Neuronal stem cell (in vitro differentiated cells): ENCODE data around the gene OPRM1.

ENCODE experiments used
- DNase-seq: peaks from one replicate; pipeline ENCODE4 v3.0.0-alpha.2; 2013; ENCODE audit warnings: low spot score
- H2AFZ ChIP-seq: one replicate; pipeline ENCODE4 v1.6.1; 2013; ENCODE audit warnings: mild to moderate bottlenecking, low read length, inconsistent platforms
- H2AK5ac ChIP-seq: 2 replicates; pipeline ENCODE4 v1.6.1; 2013; ENCODE audit warnings: low read depth, mild to moderate bottlenecking, inconsistent platforms, low read length, moderate library complexity, mixed read lengths
- H2BK120ac ChIP-seq: 2 replicates; pipeline ENCODE4 v1.6.1; 2013; ENCODE audit warnings: low read depth, mild to moderate bottlenecking, inconsistent platforms, low read length, moderate library complexity, mixed read lengths
- H2BK12ac ChIP-seq: one replicate; pipeline ENCODE4 v1.6.1; 2013; ENCODE audit warnings: low read length, inconsistent platforms
- H2BK15ac ChIP-seq: 2 replicates; pipeline ENCODE4 v1.6.1; 2013; ENCODE audit warnings: mild to moderate bottlenecking, low read length, inconsistent platforms, mixed read lengths
- H2BK5ac ChIP-seq: one replicate; pipeline ENCODE4 v1.6.1; 2013; ENCODE audit warnings: inconsistent platforms, mild to moderate bottlenecking, low read length, moderate library complexity
- H3K14ac ChIP-seq: one replicate; pipeline ENCODE4 v1.6.1; 2013; ENCODE audit warnings: low read length, inconsistent platforms
- H3K18ac ChIP-seq: 2 replicates; pipeline ENCODE4 v1.6.1; 2013; ENCODE audit warnings: low read length, inconsistent platforms
- H3K23ac ChIP-seq: 2 replicates; pipeline ENCODE4 v1.6.1; 2013; ENCODE audit warnings: low read depth, mild to moderate bottlenecking, mixed read lengths, low read length, inconsistent platforms; ENCODE audit not compliant: poor library complexity
- H3K27ac ChIP-seq: replicated peaks from 3 replicates; pipeline ENCODE4 v1.5.1; 2013; ENCODE audit warnings: low read length, inconsistent platforms
- H3K27me3 ChIP-seq, 3 experiments: 2 replicates each; pipeline ENCODE4 v1.6.1; 2013; ENCODE audit warnings: low read length in 3 of 3, mild to moderate bottlenecking in 2 of 3, inconsistent platforms in 1 of 3, low read depth in 1 of 3, mixed read lengths in 1 of 3, moderate library complexity in 1 of 3; ENCODE audit not compliant: control insufficient read depth in 3 of 3, insufficient read depth in 3 of 3
- H3K36me3 ChIP-seq, 2 donors: replicated peaks in 1 of 2; 2 replicates each; pipeline ENCODE4 v1.6.1; 2013; ENCODE audit warnings: low read length in 2 of 2; ENCODE audit not compliant: control insufficient read depth in 2 of 2, insufficient read depth in 2 of 2
- H3K4ac ChIP-seq: 2 replicates; pipeline ENCODE4 v1.6.1; 2013; ENCODE audit warnings: inconsistent platforms, mild to moderate bottlenecking, low read length, moderate library complexity
- H3K4me1 ChIP-seq, 2 donors: 1 replicate in 1 of 2; 2 replicates in 1 of 2; pipeline ENCODE4 v1.6.1; 2013; ENCODE audit warnings: low read length in 2 of 2, low read depth in 1 of 2; ENCODE audit not compliant: control insufficient read depth in 2 of 2, insufficient read depth in 1 of 2
- H3K4me2 ChIP-seq: one replicate; pipeline ENCODE4 v1.6.1; 2013; ENCODE audit warnings: mild to moderate bottlenecking, low read length, inconsistent platforms; ENCODE audit not compliant: insufficient read depth, poor library complexity, severe bottlenecking
- H3K4me3 ChIP-seq, 2 donors: 2 replicates each; pipeline ENCODE4 v1.5.1; 2013; ENCODE audit warnings: low read length in 2 of 2, mild to moderate bottlenecking in 2 of 2, inconsistent platforms in 1 of 2, moderate library complexity in 1 of 2
- H3K79me1 ChIP-seq: one replicate; pipeline ENCODE4 v1.6.1; 2013; ENCODE audit warnings: low read depth, mild to moderate bottlenecking, inconsistent platforms, low read length, moderate library complexity
- H3K9ac ChIP-seq: one replicate; pipeline ENCODE4 v1.6.1; 2013; ENCODE audit warnings: mild to moderate bottlenecking, low read depth, low read length, inconsistent platforms; ENCODE audit not compliant: poor library complexity
- H3K9me3 ChIP-seq, 2 donors: replicated peaks in 1 of 2; 2 replicates each; pipeline versions ENCODE3 to v1.6.1; 2013; ENCODE audit warnings: low read length in 2 of 2, mild to moderate bottlenecking in 2 of 2, inconsistent platforms in 1 of 2, low read depth in 1 of 2, mixed read lengths in 1 of 2, moderate library complexity in 1 of 2; ENCODE audit not compliant: control insufficient read depth in 2 of 2, insufficient read depth in 1 of 2
- H4K8ac ChIP-seq: one replicate; pipeline ENCODE4 v1.6.1; 2013; ENCODE audit warnings: low read depth, mild to moderate bottlenecking, inconsistent platforms, low read length, moderate library complexity
- H4K91ac ChIP-seq: one replicate; pipeline ENCODE4 v1.6.1; 2013; ENCODE audit warnings: low read length, low read depth, mild to moderate bottlenecking, inconsistent platforms; ENCODE audit not compliant: poor library complexity
- WGBS, 2 donors: extraction: QIAGEN DNeasy Blood & Tissue Kit; methylation state at CpG; one replicate each; pipeline ENCODE4 v1.1.7; 2013; ENCODE audit warnings: missing lambda C conversion rate in 2 of 2, mixed read lengths in 1 of 2; ENCODE audit not compliant: insufficient read length in 2 of 2, insufficient replicate concordance in 1 of 2; ENCODE audit errors: extremely low coverage in 2 of 2; 5-methylcytosine and 5-hydroxymethylcytosine counted together

Gene OPRM1

GRCh38 chr6:154112181-154112809 is 73.3 kb downstream of the OPRM1 start:
- no peak overlapping the region for H2BK120ac ChIP-seq
- no CpG with 5 or more reads among the region's 2 CpGs for WGBS, 2 donors
- no peak for DNase-seq

GRCh38 chr6:154113392-154113791 is 74.4 kb downstream of the OPRM1 start:
- no peak overlapping the region for H2AK5ac ChIP-seq
- no peak overlapping the region for H2BK12ac ChIP-seq
- WGBS, 2 donors: no CpG with 5 or more reads among the region's 3 CpGs

More at GRCh38 chr6:154112181-154112809, 73.3 kb downstream of the OPRM1 start:
- H3K27ac ChIP-seq: no peak overlapping the region
- no peak overlapping the region for H2BK12ac ChIP-seq
- H2BK5ac ChIP-seq: no peak overlapping the region
- H4K91ac ChIP-seq: no peak overlapping the region
- no peaks in the 10 kb centered on the region for H3K79me1 ChIP-seq
- no peak overlapping the region for H3K14ac ChIP-seq
- H3K18ac ChIP-seq: no peak overlapping the region
- H2AFZ ChIP-seq: no peak overlapping the region
- H3K36me3 ChIP-seq: no peaks in the 10 kb centered on the region
- no peaks in the 10 kb centered on the region for H3K9me3 ChIP-seq
- no peak overlapping the region for H3K4me2 ChIP-seq
- H3K4ac ChIP-seq: no peak overlapping the region
- no peaks in the 10 kb centered on the region for H3K4me1 ChIP-seq
- no peak overlapping the region for H3K9ac ChIP-seq
- no peaks in the 10 kb centered on the region for H3K27me3 ChIP-seq
- H4K8ac ChIP-seq: no peak overlapping the region
- no peak overlapping the region for H2AK5ac ChIP-seq
- no peak overlapping the region for H3K23ac ChIP-seq
- no peak overlapping the region for H2BK15ac ChIP-seq
- no peak overlapping the region for H3K4me3 ChIP-seq

GRCh38 chr6:154117485-154117884 is 78.4 kb downstream of the OPRM1 start:
- Histone ChIP-seq H3K36me3 (no peaks in the 10 kb centered on the region), H4K91ac (no peak overlapping the region), H2BK12ac (no peak overlapping the region), H3K27me3 (no peaks in the 10 kb centered on the region), H2BK5ac (no peak overlapping the region), H3K23ac (no peak overlapping the region), H3K9me3 (no peaks in the 10 kb centered on the region), H4K8ac (no peak overlapping the region), H3K79me1 (no peaks in the 10 kb centered on the region), H2AFZ (no peak overlapping the region), H3K4ac (no peak overlapping the region), H3K9ac (no peak overlapping the region), H3K4me3 (no peak overlapping the region), H3K18ac (peak overlapping the region; percentile 44), H3K27ac (no peak overlapping the region), H3K4me1 (no peaks in the 10 kb centered on the region), H2AK5ac (no peak overlapping the region), H3K4me2 (no peak overlapping the region), H3K14ac (no peak overlapping the region), H2BK15ac (no peak overlapping the region), H2BK120ac (no peak overlapping the region)
- DNase-seq: no peak
- WGBS, 2 donors: no CpG with 5 or more reads among the region's 4 CpGs

More at GRCh38 chr6:154113392-154113791, 74.4 kb downstream of the OPRM1 start:
- Histone ChIP-seq H3K18ac (no peak overlapping the region), H4K8ac (no peak overlapping the region), H3K23ac (no peak overlapping the region), H3K4ac (no peak overlapping the region), H3K4me1 (no peaks in the 10 kb centered on the region), H3K14ac (no peak overlapping the region), H3K79me1 (no peaks in the 10 kb centered on the region), H3K9ac (no peak overlapping the region), H3K27me3 (no peaks in the 10 kb centered on the region), H3K4me3 (no peak overlapping the region), H2BK120ac (no peak overlapping the region), H3K27ac (no peak overlapping the region), H3K36me3 (no peaks in the 10 kb centered on the region), H2BK15ac (no peak overlapping the region), H2BK5ac (no peak overlapping the region), H4K91ac (no peak overlapping the region), H3K9me3 (no peaks in the 10 kb centered on the region), H3K4me2 (no peak overlapping the region), H2AFZ (no peak overlapping the region)
- DNase-seq: no peak

GRCh38 chr6:154122195-154122925 is 83.3 kb downstream of the OPRM1 start:
- Histone ChIP-seq H2BK12ac (no peak overlapping the region), H3K4ac (no peak overlapping the region), H3K9ac (no peak overlapping the region), H2AK5ac (no peak overlapping the region), H2BK15ac (no peak overlapping the region), H4K8ac (no peak overlapping the region), H3K18ac (no peak overlapping the region), H3K4me1 (no peaks in the 10 kb centered on the region), H4K91ac (no peak overlapping the region), H3K36me3 (no peaks in the 10 kb centered on the region), H3K4me3 (no peak overlapping the region), H2AFZ (no peak overlapping the region), H2BK5ac (no peak overlapping the region), H3K27ac (no peak overlapping the region), H2BK120ac (no peak overlapping the region), H3K14ac (no peak overlapping the region), H3K9me3 (no peaks in the 10 kb centered on the region), H3K23ac (no peak overlapping the region), H3K27me3 (no peaks in the 10 kb centered on the region), H3K79me1 (no peaks in the 10 kb centered on the region), H3K4me2 (no peak overlapping the region)
- no peak for DNase-seq
- no CpG with 5 or more reads among the region's 2 CpGs for WGBS, 2 donors
